Smooth muscle cell (in vitro differentiated cells): Measurements from ENCODE around the gene IGF2R. TPM values are rescaled to one million over a fixed set of nuclear protein-coding genes. Genes with fewer than 3 reads are reported as not detected.

Experiments
- DNase-seq: peaks from one replicate; lab custom pipeline; 2025; ENCODE audit not compliant: unreplicated experiment; lab: John Stamatoyannopoulos, UW
- H2AFZ ChIP-seq: fragments of 200-600 bp; sonication (generic); 2 replicates; pipeline ENCODE4 v1.6.0; 2016; ENCODE audit warnings: antibody characterized with exemption, low read depth, mild to moderate bottlenecking
- H3F3A ChIP-seq: fragments of 200-600 bp; sonication (generic); 2 replicates; pipeline ENCODE4 v1.6.0; 2017; ENCODE audit warnings: antibody characterized with exemption, low read depth
- H3K27ac ChIP-seq: fragments of 200-600 bp; sonication (generic); 2 replicates; pipeline ENCODE4 v1.5.1; 2016; ENCODE audit warnings: low read depth, mild to moderate bottlenecking
- H3K27me3 ChIP-seq: fragments of 200-600 bp; sonication (generic); 2 replicates; pipeline ENCODE4 v1.6.1; 2016; ENCODE audit warnings: low read depth, mild to moderate bottlenecking
- H3K36me3 ChIP-seq: fragments of 200-600 bp; sonication (generic); 2 replicates; pipeline ENCODE4 v1.5.1; 2016; ENCODE audit warnings: low read depth
- H3K4me1 ChIP-seq: fragments of 200-600 bp; sonication (generic); 2 replicates; pipeline ENCODE4 v1.5.1; 2016; ENCODE audit warnings: low read depth
- H3K4me2 ChIP-seq: fragments of 200-600 bp; sonication (generic); 2 replicates; pipeline ENCODE4 v1.6.0; 2016; ENCODE audit warnings: mild to moderate bottlenecking
- H3K4me3 ChIP-seq: fragments of 200-600 bp; sonication (generic); 2 replicates; pipeline ENCODE4 v1.5.1; 2016; ENCODE audit warnings: mild to moderate bottlenecking
- H3K79me2 ChIP-seq: fragments of 200-600 bp; sonication (generic); 2 replicates; pipeline ENCODE4 v1.6.0; 2016; ENCODE audit warnings: low read depth, mild to moderate bottlenecking
- H3K9ac ChIP-seq: fragments of 200-600 bp; sonication (generic); 2 replicates; pipeline ENCODE4 v1.6.0; 2016; ENCODE audit warnings: low read depth
- H3K9me3 ChIP-seq: fragments of 200-600 bp; sonication (generic); replicated peaks from 2 replicates; pipeline ENCODE4 v1.5.1; 2016; ENCODE audit warnings: low read depth
- H4K20me1 ChIP-seq: fragments of 200-600 bp; sonication (generic); 2 replicates; pipeline ENCODE4 v1.6.0; 2016; ENCODE audit warnings: low read depth
- WGBS: methylation state at CpG from one replicate; pipeline ENCODE4 v1.1.7; 2016; ENCODE audit warnings: low lambda C conversion rate; 5-methylcytosine and 5-hydroxymethylcytosine counted together
- polyA plus RNA-seq: library from polyadenylated mRNA; unstranded; fragments of >200 nt; fragmentation: Nextera tagmentation; extraction: Ambion mirVana; gene quantifications from 2 replicates; pipeline ENCODE4 v1.2.1, GENCODE V29; 2016
- total RNA-seq: library from RNA; depleted of rRNA; stranded (reverse); fragments of >200 nt; gene quantifications from 2 replicates; pipeline ENCODE4 v1.2.3, GENCODE V29; 2014
- TF ChIP-seq, protein P1 (sequence below): fragments of 200-600 bp; sonication (generic); IDR thresholded peaks from 2 replicates; pipeline ENCODE4 v1.5.1; 2017; ENCODE audit warnings: borderline replicate concordance, mild to moderate bottlenecking, antibody characterized with exemption; ENCODE audit not compliant: insufficient read depth, poor library complexity, severe bottlenecking

IGF2R gene
- total and polyA plus RNA-seq, 2 experiments from 2014 or later, result 44.7 to 77.4 TPM

DNA sequence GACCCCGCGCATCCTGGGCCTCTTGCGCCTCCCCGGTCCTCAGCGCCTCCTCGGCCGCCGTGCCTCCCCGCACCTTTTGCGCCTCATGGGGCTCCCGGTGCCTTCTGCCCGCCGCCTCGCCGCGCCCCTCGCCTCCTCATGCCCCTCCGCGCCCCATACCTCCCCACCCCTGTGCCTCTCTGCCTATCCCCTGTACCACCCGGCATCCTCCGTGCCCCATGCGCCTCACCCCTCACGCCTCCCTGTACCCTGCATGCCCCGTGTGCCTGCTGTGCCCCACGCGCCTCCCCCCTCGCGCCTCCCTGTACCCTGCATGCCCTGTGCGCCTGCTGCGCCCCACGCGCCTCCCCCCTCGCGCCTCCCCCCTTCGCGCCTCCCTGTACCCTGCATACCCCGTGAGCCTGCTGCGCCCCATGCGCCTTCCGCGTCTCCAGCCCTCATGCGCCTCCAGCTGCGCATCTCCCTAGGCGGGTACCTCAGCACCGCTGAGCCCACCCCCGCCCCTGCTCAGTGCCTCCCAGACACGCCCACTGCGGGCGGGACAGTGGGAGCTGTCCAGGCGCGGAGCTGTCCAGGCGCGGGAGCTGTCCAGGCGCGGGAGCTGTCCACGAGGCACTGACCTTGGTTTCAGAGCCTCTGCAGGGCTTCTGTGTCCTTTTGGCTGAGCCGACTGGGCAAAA, 37.1 kb downstream of the IGF2R start:
- peaks cover 4% of the 10 kb centered on the region for H3F3A ChIP-seq
- H3K27ac ChIP-seq, result no peak overlapping the region
- WGBS, result 98% methylated on average over 16 of the region's 57 CpGs
- no peaks in the 10 kb centered on the region for H3K36me3 ChIP-seq
- H3K9me3 ChIP-seq, result no peaks in the 10 kb centered on the region
- H2AFZ ChIP-seq, result no peak overlapping the region
- no peak for DNase-seq
- H3K9ac ChIP-seq, result no peak overlapping the region
- H4K20me1 ChIP-seq, result peaks cover 98% of the 10 kb centered on the region
- H3K4me1 ChIP-seq, result no peaks in the 10 kb centered on the region
- TF ChIP-seq, protein P1, sequence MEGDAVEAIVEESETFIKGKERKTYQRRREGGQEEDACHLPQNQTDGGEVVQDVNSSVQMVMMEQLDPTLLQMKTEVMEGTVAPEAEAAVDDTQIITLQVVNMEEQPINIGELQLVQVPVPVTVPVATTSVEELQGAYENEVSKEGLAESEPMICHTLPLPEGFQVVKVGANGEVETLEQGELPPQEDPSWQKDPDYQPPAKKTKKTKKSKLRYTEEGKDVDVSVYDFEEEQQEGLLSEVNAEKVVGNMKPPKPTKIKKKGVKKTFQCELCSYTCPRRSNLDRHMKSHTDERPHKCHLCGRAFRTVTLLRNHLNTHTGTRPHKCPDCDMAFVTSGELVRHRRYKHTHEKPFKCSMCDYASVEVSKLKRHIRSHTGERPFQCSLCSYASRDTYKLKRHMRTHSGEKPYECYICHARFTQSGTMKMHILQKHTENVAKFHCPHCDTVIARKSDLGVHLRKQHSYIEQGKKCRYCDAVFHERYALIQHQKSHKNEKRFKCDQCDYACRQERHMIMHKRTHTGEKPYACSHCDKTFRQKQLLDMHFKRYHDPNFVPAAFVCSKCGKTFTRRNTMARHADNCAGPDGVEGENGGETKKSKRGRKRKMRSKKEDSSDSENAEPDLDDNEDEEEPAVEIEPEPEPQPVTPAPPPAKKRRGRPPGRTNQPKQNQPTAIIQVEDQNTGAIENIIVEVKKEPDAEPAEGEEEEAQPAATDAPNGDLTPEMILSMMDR, result no peak
- H3K4me2 ChIP-seq, result no peak overlapping the region
- peaks cover 76% of the 10 kb centered on the region for H3K79me2 ChIP-seq
- H3K4me3 ChIP-seq, result no peak overlapping the region
- no peaks in the 10 kb centered on the region for H3K27me3 ChIP-seq

DNA sequence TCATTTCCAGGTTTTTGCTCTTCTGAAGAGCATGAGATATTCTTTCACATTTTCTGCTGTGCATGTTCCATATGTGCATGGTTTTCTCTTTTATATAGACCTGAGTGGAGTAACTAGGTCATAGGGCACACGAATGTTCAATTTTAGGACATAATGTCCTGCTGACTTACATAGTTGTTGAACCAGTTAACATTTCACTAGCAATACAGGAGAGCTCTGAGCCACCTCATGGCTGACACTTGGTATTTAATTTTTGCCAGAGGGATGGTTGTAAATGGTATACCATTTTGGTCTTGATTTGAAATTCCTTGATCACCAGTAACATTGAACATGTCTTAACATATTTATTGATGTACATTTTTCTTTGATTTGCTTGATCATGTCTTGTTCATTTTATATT, 38.3 kb downstream of the IGF2R start:
- Histone ChIP-seq H4K20me1 (peaks cover 90% of the 10 kb centered on the region), H3K27me3 (no peaks in the 10 kb centered on the region), H3K27ac (no peak overlapping the region), H3F3A (peaks cover 4% of the 10 kb centered on the region), H3K4me1 (no peaks in the 10 kb centered on the region), H3K4me2 (no peak overlapping the region), H3K9ac (no peak overlapping the region), H3K9me3 (no peaks in the 10 kb centered on the region), H2AFZ (no peak overlapping the region), H3K36me3 (peaks cover 6% of the 10 kb centered on the region), H3K79me2 (peaks cover 64% of the 10 kb centered on the region), H3K4me3 (no peak overlapping the region)
- no peak for DNase-seq
- WGBS, result 91% methylated on average over 1 of the region's 1 CpG
- TF ChIP-seq, protein P1, result no peak

DNA sequence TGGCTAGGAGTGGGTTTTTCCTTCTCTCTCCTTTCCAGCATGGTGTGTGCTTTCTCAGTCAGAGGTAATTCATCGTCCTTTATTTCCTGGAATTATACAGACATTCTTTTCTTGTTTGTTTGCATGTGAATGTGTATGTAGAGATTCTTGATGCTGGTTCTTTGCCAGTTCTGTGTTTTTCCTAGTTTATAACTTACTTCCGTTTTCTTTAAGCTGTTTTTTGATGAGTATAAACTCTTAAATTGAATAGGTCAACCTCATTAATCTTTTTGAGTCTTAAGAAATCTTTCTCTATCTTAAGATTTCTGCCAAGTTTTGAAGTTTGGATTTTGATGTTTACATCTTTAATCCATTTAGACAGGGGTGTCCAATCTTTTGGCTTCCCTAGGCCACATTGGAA, 38.7 kb downstream of the IGF2R start:
- Histone ChIP-seq H3K79me2 (peaks cover 60% of the 10 kb centered on the region), H3K4me3 (no peak overlapping the region), H4K20me1 (peaks cover 87% of the 10 kb centered on the region), H2AFZ (no peak overlapping the region), H3K4me2 (no peak overlapping the region), H3K27me3 (no peaks in the 10 kb centered on the region), H3K9ac (no peak overlapping the region), H3K9me3 (no peaks in the 10 kb centered on the region), H3K27ac (no peak overlapping the region), H3K36me3 (peaks cover 9% of the 10 kb centered on the region), H3F3A (peaks cover 4% of the 10 kb centered on the region), H3K4me1 (no peaks in the 10 kb centered on the region)
- WGBS, result 60% methylated on average over 2 of the region's 2 CpGs
- DNase-seq, result no peak
- TF ChIP-seq, protein P1, result no peak

DNA sequence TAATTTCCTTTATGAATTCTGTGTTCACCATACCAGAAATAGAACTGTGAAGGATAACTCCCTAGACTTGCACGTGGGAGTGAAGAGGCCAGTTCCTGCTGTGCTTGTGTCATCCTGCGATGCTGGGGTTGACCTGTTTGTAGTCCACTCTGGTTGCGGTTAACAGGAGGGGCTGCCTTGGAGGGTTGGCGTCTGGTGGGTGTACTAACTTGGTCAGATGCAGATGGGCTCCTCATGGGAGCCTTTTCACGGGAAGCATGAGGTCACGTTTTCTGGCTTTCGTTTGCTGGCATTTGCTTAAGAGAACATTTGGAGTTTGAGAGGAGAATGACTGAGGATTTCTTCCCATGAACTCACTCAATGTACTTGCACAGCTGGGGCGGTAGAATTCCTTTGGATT, 41.2 kb downstream of the IGF2R start:
- Histone ChIP-seq H2AFZ (no peak overlapping the region), H3K36me3 (peaks cover 9% of the 10 kb centered on the region), H3K27ac (peak overlapping the region; percentile 26), H3K4me1 (no peaks in the 10 kb centered on the region), H3K79me2 (peaks cover 35% of the 10 kb centered on the region), H4K20me1 (peaks cover 82% of the 10 kb centered on the region), H3K9ac (no peak overlapping the region), H3F3A (peaks cover 4% of the 10 kb centered on the region), H3K4me2 (no peak overlapping the region), H3K4me3 (no peak overlapping the region), H3K27me3 (no peaks in the 10 kb centered on the region), H3K9me3 (no peaks in the 10 kb centered on the region)
- TF ChIP-seq, protein P1, result no peak
- DNase-seq, result no peak
- WGBS, result 61% methylated on average over 8 of the region's 8 CpGs
